DMS 273 (cell line): ENCODE measurements around the gene RNGTT.
"Not testable (repeated sequence)": the region's sequence is repeated elsewhere in the genome, so short reads cannot be mapped to it uniquely, and the experiment has no call there.

ENCODE experiments used
- DNase-seq: peaks from one replicate; lab custom pipeline; 2025; ENCODE audit not compliant: unreplicated experiment; lab: John Stamatoyannopoulos, UW

RNGTT gene

GRCh38 chr6:88741071-88741470 is 222.3 kb downstream of the RNGTT start:
- no peak for DNase-seq

DNA sequence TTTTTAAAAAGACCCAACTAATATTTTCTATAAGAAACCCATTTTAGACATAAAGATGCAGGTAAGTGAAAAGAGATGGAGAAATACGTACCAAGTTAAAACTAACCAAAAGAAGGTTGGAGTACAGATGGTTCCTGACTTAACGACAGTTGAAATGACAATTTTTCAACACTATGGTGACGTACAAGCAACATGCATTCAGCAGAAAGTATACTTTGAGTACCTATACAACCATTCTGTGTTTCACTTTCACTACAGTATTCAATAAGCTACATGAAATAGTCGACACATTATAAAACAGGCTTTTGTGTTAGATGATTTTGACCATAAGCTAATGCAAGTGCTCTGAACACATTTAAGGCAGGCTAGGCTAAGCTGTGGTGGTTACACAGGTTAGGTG is 228.9 kb downstream of the RNGTT start:
- DNase-seq, result no peak

DNA sequence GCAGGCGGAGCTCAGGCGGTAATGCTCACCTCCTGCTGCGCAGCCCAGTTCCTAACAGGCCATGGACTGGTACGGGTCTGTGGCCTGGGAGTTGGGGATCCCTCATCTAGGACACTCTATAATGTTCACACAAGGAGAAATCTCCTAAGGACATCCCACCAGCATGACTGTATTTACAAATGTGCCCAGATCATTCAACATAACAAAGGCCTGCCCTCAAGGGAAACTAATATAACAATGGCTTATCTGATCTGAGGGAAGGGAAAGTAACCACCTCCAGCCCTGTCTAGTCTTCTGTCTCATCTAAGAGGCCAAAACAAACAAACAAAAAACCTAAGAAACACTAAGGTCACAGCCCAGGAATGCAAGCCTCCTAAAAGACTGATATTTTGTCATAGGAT is 232.8 kb downstream of the RNGTT start:
- no peak for DNase-seq

DNA sequence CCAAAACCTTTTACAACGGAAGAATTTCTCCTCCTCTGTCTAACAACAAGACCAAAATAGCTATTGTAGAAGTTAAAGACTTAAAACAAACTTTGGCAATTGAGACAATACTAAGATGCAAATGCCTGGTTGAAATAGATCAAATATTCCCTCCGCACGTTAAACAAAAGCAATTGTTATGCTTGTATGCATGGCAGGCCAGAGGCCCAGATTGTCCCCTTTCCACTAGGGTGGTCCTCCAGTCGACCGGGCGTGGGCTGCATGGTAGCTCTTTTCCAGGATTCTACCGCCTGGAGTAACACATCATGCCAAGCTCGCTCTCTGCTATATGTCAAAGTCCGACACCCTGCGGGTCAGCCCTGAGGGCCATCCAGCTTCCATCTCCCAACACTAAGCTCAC is 234.7 kb downstream of the RNGTT start:
- no peak for DNase-seq

- DNase-seq, result not testable (repeated sequence)
These were observed 237.0 kb downstream of the RNGTT start for GRCh38 chr6:88726409-88726808.

- DNase-seq, result peak; percentile 24
These were observed 238.1 kb downstream of the RNGTT start for GRCh38 chr6:88725111-88725975.

DNA sequence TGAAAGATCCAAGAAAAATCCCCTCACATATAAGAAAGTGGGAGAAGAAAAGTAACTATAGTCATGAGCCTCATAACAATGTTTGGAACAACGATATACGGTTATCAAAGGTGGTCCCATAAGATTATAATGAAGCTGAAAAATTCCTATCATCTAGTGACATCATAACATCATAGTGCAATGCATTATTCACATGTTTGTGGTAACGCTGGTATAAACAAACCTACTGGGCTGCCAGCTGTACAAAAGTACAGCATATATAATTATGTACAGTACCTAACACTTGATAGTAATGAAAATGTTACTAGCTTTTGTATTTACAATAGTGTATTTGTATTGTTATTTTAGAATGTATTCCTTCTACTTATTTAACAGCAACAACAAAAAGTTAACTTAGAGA is 240.7 kb downstream of the RNGTT start:
- DNase-seq, result no peak

DNA sequence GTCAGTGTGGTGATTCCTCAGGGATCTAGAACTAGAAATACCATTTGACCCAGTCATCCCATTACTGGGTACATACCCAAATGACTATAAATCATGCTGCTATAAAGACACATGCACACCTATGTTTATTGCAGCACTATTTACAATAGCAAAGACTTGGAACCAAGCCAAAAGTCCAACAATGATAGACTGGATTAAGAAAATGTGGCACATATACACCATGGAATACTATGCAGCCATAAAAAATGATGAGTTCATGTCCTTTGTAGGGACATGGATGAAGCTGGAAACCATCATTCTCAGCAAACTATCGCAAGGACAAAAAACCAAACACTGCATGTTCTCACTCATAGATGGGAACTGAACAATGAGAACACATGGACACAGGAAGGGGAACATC is 247.0 kb downstream of the RNGTT start:
- not testable (repeated sequence) for DNase-seq

DNA sequence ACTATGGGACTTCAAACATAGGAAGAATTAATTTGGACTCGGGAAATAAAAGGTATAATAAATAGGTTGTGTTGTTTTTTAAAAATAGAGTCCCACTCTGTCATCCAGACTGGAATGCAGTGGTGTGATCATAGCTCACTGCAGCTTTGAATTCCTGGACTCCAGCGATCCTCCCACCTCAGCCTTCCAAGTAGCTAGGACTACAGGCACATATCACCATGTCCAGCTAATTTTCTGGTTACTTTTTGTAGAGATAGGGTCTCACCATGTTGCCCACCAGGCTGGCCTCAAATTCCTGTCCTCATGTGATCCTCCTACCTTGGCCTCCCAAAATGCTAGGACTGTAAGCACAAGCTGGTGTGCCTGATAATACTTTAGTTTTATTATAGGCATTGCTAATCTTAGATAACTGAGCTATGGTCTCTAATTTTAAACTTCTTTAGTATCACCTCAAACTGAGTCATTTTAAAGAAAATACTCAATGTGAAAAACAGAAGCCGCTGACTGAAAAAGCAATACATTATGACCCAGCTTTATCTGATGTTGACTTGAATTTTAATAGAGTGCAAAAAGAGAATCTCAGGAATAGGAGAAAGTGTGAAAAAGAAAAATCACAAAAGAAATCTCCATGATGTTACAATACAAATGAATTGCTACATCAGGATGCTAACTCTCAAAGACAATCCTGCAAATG is 251.0 kb downstream of the RNGTT start:
- no peak for DNase-seq

GRCh38 chr6:88709819-88710246 is 253.6 kb downstream of the RNGTT start:
- DNase-seq, result no peak

DNA sequence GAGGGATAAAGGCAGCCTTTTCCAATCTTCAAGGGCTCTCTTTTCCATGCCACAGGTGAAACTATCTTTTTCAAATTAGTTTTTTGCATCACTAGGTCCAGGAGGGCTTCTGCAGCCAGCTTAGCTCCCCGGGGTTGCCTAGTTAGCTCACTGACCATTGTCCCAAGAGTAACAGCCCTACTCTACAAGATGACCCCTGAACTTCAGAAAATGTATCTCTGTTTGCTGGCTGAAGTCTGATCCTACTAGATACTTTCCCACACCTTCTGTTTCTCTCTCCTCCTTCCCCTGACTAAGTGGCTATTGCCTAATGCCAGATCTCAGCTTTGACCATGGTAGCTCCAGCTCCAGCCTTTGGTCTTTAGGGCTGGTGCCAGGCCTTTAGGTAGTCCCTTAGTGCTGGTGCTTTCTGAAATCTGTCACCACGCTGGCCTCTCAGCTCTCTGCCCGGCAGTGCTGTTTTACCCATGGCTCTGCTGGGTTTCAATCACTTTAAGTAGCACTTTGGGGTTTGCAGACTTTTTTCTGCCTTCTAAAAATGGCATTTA is 255.1 kb downstream of the RNGTT start:
- DNase-seq, result no peak

GRCh38 chr6:88705601-88706000 is 257.8 kb downstream of the RNGTT start:
- no peak for DNase-seq

GRCh38 chr6:88704980-88705379 is 258.4 kb downstream of the RNGTT start:
- DNase-seq, result no peak

GRCh38 chr6:88702956-88703556 is 260.4 kb downstream of the RNGTT start:
- no peak for DNase-seq

- DNase-seq, result no peak
These were observed 264.8 kb downstream of the RNGTT start for GRCh38 chr6:88698661-88699060.

- no peak for DNase-seq
These were observed 267.5 kb downstream of the RNGTT start for GRCh38 chr6:88695937-88696336.

DNA sequence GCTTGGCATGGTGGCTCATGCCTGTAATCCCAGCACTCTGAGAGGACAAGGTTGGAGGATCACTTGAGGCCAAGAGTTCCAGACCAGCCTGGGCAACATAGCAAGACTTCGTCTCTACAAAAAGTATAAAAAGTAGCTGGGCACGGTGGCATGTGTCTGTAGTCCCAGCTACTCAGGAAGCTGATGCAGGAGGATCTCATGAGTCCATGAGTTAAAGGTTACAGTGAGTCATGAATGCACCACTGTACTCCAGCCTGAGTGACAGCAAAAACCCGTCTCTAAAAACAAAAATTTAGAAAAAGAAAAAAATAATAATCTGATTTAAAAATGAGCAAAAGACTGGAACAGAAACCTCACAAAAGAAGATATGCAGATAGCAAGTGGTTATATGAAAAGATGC is 279.7 kb downstream of the RNGTT start:
- DNase-seq, result no peak

DNA sequence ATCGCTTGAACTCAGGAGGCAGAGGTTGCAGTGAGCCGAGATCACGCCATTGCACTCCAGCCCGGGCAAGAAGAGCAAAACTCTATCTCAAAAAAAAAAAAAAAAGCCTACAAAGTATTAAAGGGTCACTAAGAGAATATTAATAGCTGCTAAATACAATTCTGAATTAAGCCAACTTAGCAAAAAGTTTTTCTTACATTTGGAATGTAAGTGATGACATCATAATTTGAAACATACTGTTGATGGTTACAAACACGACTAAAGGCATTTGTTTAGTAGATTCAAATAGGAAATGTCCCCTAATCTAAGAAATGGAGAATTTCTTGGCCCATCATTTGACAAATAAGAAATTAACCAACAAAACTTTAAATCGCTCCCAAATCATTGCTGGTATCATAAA is 282.8 kb downstream of the RNGTT start:
- DNase-seq, result no peak

- DNase-seq, result no peak
These were observed 283.6 kb downstream of the RNGTT start for GRCh38 chr6:88679841-88680240.

DNA sequence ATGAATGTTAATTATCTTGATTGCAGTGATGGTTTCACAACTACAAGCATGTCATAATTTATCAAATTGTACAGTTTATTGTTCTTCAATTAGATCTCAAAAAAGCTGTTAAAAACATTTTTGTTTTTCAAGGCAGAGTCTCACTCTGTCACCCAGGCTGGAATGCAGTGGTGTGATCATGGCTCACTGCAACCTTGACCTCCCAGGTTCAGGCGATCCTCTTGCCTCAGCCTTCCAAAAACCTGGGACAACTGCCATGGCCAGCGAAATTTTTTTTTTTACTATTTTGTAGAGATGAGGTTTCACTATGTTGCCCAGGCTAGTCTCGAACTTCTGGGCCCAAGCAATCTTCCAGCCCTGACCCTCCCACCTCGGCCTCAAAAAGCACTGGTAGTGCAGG is 286.1 kb downstream of the RNGTT start:
- DNase-seq, result no peak

DNA sequence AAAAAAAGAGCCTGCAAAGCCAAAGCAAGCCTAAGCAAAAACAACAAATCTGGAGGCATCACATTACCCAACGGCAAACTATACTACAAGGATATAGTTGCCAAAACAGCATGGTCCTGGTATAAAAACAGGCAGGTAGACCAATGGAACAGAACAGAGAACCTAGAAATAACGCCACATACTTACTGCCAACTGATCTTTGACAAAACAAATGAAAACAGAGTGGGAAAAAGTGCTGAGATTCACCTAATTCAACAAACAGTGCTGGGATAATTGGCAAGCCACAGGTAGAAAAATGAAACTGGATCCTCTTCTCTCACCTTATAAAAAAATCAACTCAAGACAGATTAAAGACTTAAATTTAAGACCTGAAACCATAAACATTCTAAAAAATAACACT is 291.8 kb downstream of the RNGTT start:
- no peak for DNase-seq

GRCh38 chr6:88670369-88670768 is 293.0 kb downstream of the RNGTT start:
- no peak for DNase-seq
